Measurements from ENCODE around the gene PHKG1.
"Not testable (repeated sequence)": the region's sequence is repeated elsewhere in the genome, so short reads cannot be mapped to it uniquely, and the experiment has no call there.

The PHKG1 gene

DNA sequence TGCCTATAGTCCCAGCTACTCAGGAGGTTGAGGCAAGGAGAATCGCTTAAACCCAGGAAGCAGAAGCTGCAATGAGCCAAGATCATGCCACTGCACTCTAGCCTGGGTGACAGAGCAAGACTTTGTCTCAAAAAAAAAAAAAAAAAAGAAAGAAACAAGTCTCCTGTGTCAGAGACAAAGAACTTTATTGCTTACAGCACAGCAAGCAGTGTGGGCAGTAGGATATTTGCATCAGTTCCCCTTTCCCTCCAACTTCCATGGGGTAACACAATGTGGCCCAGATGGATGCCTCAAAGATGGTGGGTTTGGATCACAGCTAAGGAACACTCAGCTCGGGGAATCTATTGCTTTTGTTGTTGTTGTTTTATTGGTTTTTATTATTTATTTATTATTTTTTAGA lies 47.0 kb downstream of the PHKG1 start:
- DNase-seq (ENCODE audit: low read depth in 3 of 3): not testable (repeated sequence)

DNA sequence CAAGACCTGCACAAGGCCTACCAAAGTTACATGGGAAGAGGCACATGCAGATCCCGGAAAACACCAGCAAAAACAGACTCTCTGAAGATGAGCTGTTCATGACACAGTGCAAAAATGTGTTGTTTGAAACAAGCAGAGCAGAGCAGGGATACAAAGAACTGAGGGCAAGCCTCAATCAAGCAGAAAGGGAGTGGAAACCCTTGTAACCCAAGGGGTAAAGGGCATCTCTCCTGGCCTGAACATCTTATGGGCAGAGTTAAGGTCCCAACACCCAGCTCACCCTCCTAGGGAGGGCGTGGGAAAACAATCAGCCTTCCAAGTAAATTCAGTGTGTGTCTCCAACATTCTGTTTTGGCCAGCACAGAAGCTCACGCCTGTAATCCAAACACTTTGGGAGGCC lies 52.0 kb downstream of the PHKG1 start:
- DNase-seq (ENCODE audit: low read depth in 3 of 3): no peak

DNA sequence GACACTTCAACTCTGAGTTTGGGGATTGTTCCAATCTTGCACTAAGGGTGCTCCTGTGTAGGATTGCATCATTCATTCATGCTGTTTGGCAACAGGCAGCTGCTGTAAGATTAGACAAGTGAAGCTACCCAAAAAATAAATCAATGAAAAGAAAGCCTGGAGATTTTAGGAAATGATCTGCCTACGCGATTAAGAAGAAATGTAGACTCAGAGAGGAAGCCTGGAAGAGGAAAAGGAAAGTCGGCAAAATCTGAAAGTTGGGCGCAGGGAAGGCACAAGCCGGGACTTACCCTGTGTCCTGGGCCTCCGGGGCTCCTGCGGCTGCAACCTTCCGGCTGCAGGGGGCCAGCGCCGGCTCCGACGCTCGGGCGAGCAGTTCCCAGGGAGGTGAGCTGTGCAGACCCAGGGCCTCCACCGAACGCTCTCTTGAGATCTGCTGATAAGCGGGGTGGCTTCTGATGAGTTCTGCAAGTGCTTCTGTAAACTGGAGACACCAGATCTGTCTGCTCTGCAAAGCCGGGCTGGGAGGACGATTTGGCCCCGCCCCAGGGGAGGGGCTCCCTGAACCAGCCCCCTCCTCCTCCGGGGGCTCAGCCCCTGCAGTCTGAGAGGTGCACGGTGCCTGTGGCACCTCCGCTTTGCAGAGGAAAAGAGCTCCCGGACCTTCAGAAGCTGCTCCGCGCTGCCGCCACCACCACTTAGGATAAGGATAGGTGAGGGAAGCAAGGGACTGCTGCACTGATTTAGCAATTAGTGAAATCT lies 58.9 kb downstream of the PHKG1 start:
- DNase-seq (ENCODE audit: low read depth in 3 of 3): peak; percentile 43 to 53 (median 49)

DNA sequence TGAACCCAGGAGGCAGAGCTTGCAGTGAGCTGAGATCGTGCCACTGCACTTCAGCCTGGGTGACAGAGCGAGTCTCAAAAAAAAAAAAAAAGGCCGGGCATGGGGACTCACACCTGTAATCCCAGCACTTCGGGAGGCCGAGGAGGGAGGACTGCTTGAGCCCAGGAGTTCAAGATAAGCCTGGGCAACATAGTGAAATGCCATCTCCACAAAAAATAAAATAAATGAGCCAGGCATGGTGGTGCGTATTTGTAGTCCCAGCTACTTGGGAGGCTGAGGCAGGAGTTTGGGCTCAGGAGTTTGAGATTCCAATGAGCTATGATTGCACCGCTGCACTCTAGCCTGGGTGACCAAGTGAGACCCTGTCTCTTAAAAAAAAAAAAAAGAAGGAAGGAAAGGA lies 60.2 kb downstream of the PHKG1 start:
- not testable (repeated sequence) for DNase-seq (ENCODE audit: low read depth in 3 of 3)

DNA sequence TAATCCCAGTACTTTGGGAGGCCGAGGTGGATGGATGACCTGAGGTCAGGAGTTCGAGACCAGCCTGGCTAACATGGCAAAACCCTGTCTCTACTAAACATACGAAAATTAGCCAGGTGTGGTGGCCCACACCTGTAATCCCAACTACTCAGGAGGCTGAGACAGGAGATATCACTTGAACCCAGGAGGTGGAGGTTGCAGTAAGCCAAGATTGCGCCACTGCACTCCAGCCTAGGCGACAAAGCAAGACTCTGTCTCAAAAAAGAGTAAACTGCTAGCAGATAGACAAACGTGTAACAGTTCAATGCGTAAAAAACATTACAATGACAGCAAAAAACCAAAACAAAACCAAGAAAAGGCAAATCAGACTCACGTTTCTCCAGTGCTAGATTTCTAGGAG lies 61.2 kb downstream of the PHKG1 start:
- DNase-seq (ENCODE audit: low read depth in 3 of 3): not testable (repeated sequence)

DNA sequence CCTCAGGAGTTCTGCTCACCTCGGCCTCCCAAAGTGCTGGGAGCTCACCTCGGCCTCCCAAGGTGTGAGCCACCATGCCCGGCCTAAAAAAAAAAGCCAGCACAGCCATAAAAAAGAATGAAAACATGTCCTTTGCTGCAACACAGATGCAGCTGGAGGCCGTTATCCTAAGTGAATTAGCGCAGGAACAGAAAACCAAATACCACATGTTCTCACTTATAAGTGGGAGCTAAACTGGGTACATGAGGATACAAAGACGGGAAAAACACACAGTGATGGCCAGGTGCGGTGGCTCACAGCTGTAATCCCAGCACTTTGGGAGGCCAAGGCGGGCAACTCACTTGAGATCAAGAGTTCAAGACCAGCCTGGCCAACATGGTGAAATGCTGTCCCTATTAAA lies 62.4 kb downstream of the PHKG1 start:
- DNase-seq (ENCODE audit: low read depth in 3 of 3): no peak

All from stimulated activated CD4-positive, alpha-beta T cell treated with anti-CD3 and anti-CD28 coated beads, TNF-alpha, amount 100 ng/mL, for 4 hours (primary cell).